ENCODE measurements around the gene SWAP70.

DNA sequence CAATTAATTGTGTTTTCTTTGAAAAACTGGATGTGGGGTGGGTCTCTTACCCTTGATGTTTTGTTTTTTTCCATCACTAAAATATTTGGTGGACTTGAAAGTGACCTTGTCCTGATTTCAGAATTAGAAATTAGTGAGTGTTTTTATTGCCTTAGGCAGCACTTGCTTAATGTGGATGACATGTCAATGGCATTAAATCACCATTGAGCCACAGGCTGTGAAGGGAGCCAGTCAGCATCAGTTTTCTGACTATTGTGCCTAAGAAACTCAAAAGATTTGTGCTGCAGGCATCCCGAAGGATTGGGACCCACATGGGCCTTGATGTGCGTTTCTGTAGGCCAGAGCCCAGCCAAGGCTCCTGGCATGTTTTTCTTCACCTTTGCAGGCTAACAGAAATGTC lies 53.8 kb downstream of the SWAP70 start:
- no peak for TF ChIP-seq SRSF1 (optimal IDR thresholded peaks at IDR 0.05; ENCODE audit: low read depth, low read length)
- no peak for TF ChIP-seq ATF1 (CRISPR knock-in tag; IDR thresholded peaks at IDR 0.05)
- TF ChIP-seq MAZ (IDR thresholded peaks at IDR 0.05; ENCODE audit: borderline replicate concordance, low read depth, low read length) = no peak
- TF ChIP-seq MAZ (CRISPR knock-in tag; IDR thresholded peaks at IDR 0.05; ENCODE audit: low read depth) = no peak
- TF ChIP-seq, protein P1, sequence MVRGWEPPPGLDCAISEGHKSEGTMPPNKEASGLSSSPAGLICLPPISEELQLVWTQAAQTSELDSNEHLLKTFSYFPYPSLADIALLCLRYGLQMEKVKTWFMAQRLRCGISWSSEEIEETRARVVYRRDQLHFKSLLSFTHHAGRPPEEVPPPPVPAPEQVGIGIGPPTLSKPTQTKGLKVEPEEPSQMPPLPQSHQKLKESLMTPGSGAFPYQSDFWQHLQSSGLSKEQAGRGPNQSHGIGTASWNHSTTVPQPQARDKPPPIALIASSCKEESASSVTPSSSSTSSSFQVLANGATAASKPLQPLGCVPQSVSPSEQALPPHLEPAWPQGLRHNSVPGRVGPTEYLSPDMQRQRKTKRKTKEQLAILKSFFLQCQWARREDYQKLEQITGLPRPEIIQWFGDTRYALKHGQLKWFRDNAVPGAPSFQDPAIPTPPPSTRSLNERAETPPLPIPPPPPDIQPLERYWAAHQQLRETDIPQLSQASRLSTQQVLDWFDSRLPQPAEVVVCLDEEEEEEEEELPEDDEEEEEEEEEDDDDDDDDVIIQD (CRISPR knock-in tag; IDR thresholded peaks at IDR 0.05; ENCODE audit: low read depth) = no peak
